Prostate gland (tissue), 2 donors: ENCODE measurements around the gene OR51V1. TPM values are rescaled to one million over a fixed set of nuclear protein-coding genes. Genes with fewer than 3 reads are reported as not detected.

Experiments
- DNase-seq: peaks from one replicate; pipeline ENCODE4 v3.0.0-alpha.2; 2019; ENCODE audit warnings: low spot score
- H3K27ac ChIP-seq, 2 donors: fragments of 200-600 bp; sonication (generic); 2 replicates each; pipeline ENCODE4 v1.5.1; 2017 to 2019
- H3K27me3 ChIP-seq: fragments of 200-600 bp; sonication (generic); replicated peaks from 2 replicates; pipeline ENCODE4 v1.5.1; 2019; ENCODE audit not compliant: insufficient read depth
- H3K36me3 ChIP-seq, 2 donors: fragments of 200-600 bp; sonication (generic); 1 replicate in 1 of 2; 2 replicates in 1 of 2; pipeline versions ENCODE4 v1.5.1 to v1.8.1; 2017 to 2019
- H3K4me1 ChIP-seq: fragments of 200-600 bp; sonication (generic); replicated peaks from 2 replicates; pipeline ENCODE4 v1.5.1; 2019
- H3K4me3 ChIP-seq, 2 donors: fragments of 200-600 bp; sonication (generic); 2 replicates each; pipeline ENCODE4 v1.5.1; 2017 to 2019
- H3K9me3 ChIP-seq: fragments of 200-600 bp; sonication (generic); 2 replicates; pipeline ENCODE4 v1.5.1; 2017
- CTCF ChIP-seq, 4 experiments: fragments of 200-600 bp in 2 of 4; fragments of 450-650 bp in 2 of 4; sonication (generic) in 2 of 4; IDR thresholded peaks; 1 replicate in 3 of 4; 2 replicates in 1 of 4; pipeline ENCODE4 v1.5.1; 2016 to 2019; ENCODE audit warnings: antibody characterized with exemption in 4 of 4, mild to moderate bottlenecking in 2 of 4, moderate library complexity in 2 of 4
- POLR2A ChIP-seq: fragments of 450-650 bp; IDR thresholded peaks from one replicate; pipeline ENCODE4 v1.6.1; 2016; ENCODE audit warnings: antibody characterized with exemption, mild to moderate bottlenecking
- POLR2AphosphoS5 ChIP-seq: sonication (generic); formaldehyde crosslinking; IDR thresholded peaks from one replicate; pipeline ENCODE4 v1.6.1; 2017; ENCODE audit warnings: antibody characterized with exemption
- WGBS: methylation state at CpG from one replicate; pipeline ENCODE4 v1.1.5; 2018; 5-methylcytosine and 5-hydroxymethylcytosine counted together
- intact Hi-C: fragments of 100-400 bp; cut with DNase I; formaldehyde crosslinking; loops from one replicate; pipeline ENCODE4 v1.14.2; 2022
- total RNA-seq, 2 donors: library from RNA; depleted of rRNA; stranded (reverse); fragments of >200 nt; gene quantifications; one replicate each; pipeline ENCODE4 v1.1.0, GENCODE V29; 2016

Gene OR51V1
- total RNA-seq, 2 donors from 2014 or later: not detected

GRCh38 chr11:5235364-5236095 is 35.0 kb upstream of the OR51V1 start:
- Histone ChIP-seq H3K36me3 (no peaks in the 10 kb centered on the region), H3K4me3 (no peak overlapping the region), H3K27ac (no peak overlapping the region), H3K9me3 (no peaks in the 10 kb centered on the region), H3K27me3 (no peaks in the 10 kb centered on the region), H3K4me1 (no peaks in the 10 kb centered on the region)
- 92% methylated on average over 5 of the region's 5 CpGs for WGBS
- intact Hi-C loops: no loop called here
- TF ChIP-seq POLR2A: no peak
- TF ChIP-seq CTCF (IDR thresholded peaks at IDR 0.05): no peak
- TF ChIP-seq POLR2AphosphoS5: no peak
- DNase-seq: no peak

GRCh38 chr11:5234381-5234834 is 33.9 kb upstream of the OR51V1 start, which contains the start of gene HBD:
HBD (minus strand) TSS chr11:5234483; CDS start chr11:5234433, 50 bp downstream.
- DNase-seq: no peak
- TF ChIP-seq POLR2A (no peak), POLR2AphosphoS5 (no peak), CTCF (IDR thresholded peaks at IDR 0.05) (no peak)
- H3K27ac ChIP-seq: no peak within 1 kb of the TSS
- intact Hi-C loops: no loop called here
- H3K9me3 ChIP-seq: no peaks in the 10 kb centered on the region
- 57% methylated on average over 2 of the region's 2 CpGs for whole genome bisulfite sequencing
- no peak within 1 kb of the TSS for H3K4me3 ChIP-seq
- no peaks in the 10 kb centered on the region for H3K4me1 ChIP-seq
- H3K36me3 ChIP-seq: no peaks in the 10 kb centered on the region
- no peaks in the 10 kb centered on the region for H3K27me3 ChIP-seq

- Histone ChIP-seq H3K9me3 (no peaks in the 10 kb centered on the region), H3K27me3 (no peaks in the 10 kb centered on the region), H3K27ac (no peak overlapping the region), H3K4me3 (no peak overlapping the region), H3K4me1 (no peaks in the 10 kb centered on the region), H3K36me3 (no peaks in the 10 kb centered on the region)
- DNase-seq: no peak
- 82% methylated on average over 1 of the region's 1 CpG for WGBS
- TF ChIP-seq POLR2A (no peak), POLR2AphosphoS5 (no peak), CTCF (IDR thresholded peaks at IDR 0.05) (no peak)
- intact Hi-C loops: no loop called here
Measured at GRCh38 chr11:5233307-5233706, 32.8 kb upstream of the OR51V1 start.

- no peak for DNase-seq
- TF ChIP-seq CTCF (IDR thresholded peaks at IDR 0.05) (no peak), POLR2A (no peak), POLR2AphosphoS5 (no peak)
- Histone ChIP-seq H3K27me3 (no peaks in the 10 kb centered on the region), H3K4me1 (no peaks in the 10 kb centered on the region), H3K27ac (no peak overlapping the region), H3K9me3 (no peaks in the 10 kb centered on the region), H3K4me3 (no peak overlapping the region), H3K36me3 (no peaks in the 10 kb centered on the region)
- intact Hi-C loops: no loop called here
- 98% methylated on average over 2 of the region's 2 CpGs for WGBS
Measured at GRCh38 chr11:5232821-5233220, 32.3 kb upstream of the OR51V1 start.

GRCh38 chr11:5232176-5232575 is 31.7 kb upstream of the OR51V1 start:
- WGBS: 69% methylated on average over 3 of the region's 3 CpGs
- Histone ChIP-seq H3K27ac (no peak overlapping the region), H3K27me3 (no peaks in the 10 kb centered on the region), H3K4me1 (no peaks in the 10 kb centered on the region), H3K36me3 (no peaks in the 10 kb centered on the region), H3K9me3 (no peaks in the 10 kb centered on the region), H3K4me3 (no peak overlapping the region)
- no peak for TF ChIP-seq POLR2AphosphoS5
- TF ChIP-seq CTCF (IDR thresholded peaks at IDR 0.05): no peak
- no peak for TF ChIP-seq POLR2A
- no peak for DNase-seq
- intact Hi-C loops: no loop called here
